Right kidney (tissue), 1 donor: ENCODE data around the gene CCDC88C.

Source experiments
- DNase-seq: peaks from one replicate; pipeline ENCODE4 v3.0.0-alpha.2; 2016

CCDC88C gene

GRCh38 chr14:91288876-91289275 lies 128.7 kb downstream of the CCDC88C start:
- no peak for DNase-seq

- DNase-seq, result peak; percentile 34
These were observed 131.1 kb downstream of the CCDC88C start for GRCh38 chr14:91286530-91286937.

DNA sequence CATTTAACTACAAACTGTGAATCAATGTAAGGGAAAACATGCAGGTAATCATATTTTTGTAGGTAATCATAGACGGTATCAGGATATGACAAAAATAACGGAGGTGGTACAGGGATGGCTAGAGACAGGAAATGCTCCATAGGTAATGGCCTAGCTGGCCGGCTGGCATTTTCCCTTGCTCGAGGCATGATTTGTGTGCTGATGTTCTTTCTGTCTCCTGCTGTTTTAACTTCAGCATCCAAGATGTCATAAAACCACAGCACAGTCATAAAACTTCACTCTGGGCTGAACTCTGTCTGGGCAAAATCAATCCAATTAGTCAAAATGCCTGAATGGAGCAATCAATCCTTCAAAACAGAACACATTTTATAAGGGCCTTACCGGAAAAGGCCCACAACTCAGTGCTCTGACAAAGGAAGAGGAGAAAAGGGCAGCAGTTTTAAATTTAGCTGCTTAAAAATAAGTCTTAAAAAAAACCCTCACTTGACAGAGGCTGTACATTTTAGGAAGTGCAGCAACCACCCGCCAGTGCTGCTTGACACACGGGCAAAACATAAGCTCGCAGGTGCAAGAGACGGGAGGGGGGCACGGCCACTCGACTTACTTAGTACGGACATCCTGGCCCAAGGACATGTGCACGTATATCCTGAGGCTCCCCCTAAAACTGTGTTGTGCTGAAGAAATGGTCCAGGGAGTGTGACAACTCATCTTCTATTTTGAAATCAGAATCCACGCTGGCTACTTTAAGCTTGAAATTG lies 132.7 kb downstream of the CCDC88C start:
- DNase-seq, result peak; percentile 25

DNA sequence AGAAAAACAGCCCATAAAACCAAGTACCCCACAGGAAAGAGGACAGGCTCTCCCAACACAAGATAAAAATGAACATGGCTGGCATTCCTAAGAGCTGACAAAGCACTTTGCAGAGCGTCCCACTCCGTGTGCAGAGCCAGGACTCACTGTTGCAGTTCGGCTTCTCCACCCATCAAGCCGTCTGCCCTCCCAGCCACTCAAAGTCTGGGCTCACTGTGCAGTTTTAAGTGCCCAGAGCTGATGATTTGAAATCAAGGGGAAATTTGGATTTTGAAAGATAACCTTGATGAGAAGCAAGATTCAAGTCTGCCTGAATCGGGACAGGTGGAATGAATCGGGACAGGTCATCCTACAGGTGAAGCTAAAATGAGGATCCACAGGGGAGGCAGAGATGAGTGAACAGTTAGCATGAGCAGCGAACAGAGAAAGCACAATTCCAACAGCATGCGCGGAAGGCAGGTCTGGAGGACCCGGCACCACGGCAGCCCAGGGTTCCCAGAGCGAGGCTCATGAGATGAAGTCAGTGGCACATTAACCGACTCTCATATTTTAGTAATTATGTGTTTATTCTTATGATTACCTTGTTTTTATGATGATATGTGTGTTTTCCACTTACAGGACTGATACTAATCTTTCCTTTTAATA lies 133.4 kb downstream of the CCDC88C start:
- no peak for DNase-seq

GRCh38 chr14:91283666-91284065 lies 134.0 kb downstream of the CCDC88C start:
- no peak for DNase-seq

DNA sequence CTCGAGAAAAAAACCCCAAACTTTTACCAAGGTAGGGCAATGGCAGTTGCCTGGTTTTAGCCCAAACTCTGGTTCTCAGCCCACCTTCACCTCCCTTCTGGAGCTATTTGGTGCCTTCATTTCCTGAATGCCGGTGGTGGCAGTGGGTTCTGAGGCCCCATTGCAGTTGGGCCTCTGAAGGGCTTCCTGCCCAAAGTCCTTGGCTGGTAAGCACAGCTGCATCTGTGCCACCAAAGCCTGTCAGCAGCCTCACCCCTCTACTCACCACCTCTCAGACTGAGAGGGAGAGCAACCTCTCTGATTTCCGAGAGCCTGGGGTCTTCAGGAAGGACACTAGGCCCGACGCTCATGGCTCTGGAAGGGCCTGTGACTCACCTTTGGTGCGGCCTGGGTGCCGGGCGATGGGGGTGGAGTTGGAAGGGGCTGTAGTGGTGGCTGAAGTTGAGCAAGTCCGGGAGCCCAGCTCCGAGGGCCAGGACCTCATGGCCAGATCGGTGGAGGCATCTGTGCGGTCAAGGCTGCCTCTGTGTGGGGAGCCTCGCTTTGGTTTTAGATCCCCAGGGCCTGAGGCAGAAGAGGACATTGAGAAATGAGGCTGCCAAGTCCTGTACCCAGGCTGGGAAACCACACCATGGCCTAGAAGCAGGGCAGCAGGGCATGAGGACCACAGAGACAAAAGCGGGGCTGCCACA lies 134.5 kb downstream of the CCDC88C start:
- DNase-seq, result no peak

- DNase-seq, result no peak
These were observed 136.3 kb downstream of the CCDC88C start for GRCh38 chr14:91281346-91281745.

GRCh38 chr14:91280129-91280528 lies 137.5 kb downstream of the CCDC88C start:
- no peak for DNase-seq

DNA sequence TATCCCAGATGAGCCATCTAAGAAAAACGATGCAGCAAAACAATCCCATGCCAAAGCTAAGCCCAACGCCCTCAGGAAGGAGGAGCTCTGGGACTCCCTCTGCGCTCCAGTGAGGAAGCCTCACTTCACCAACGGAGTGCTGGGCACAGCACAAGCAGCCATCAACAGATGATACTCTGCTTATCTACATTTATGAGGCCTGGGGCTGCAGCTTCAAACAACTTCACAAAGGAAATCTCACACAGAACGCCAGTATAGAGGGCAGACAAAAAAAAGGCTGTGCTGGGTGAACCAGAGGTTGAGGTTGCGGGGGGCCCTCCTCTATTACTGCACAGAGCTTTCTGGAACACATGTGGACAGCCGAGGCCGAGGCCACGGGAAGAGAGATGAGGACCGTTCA lies 138.3 kb downstream of the CCDC88C start:
- DNase-seq, result no peak

DNA sequence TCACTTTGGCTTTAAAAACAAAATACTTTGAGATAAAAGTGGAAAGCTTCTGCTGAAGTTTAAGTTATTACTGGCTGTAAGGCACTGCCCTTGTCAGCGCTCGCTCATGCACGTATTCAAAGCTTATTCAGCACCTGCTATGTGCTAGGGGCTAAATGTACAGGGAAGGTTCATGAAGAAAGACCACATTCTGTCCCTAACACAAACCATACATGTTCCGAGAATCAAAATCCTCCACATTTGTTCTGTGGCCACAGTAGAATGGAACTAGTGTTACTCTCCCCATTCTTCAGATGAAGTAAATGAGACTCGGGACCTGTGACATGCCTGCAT lies 139.3 kb downstream of the CCDC88C start:
- DNase-seq, result no peak

GRCh38 chr14:91277546-91278382 lies 139.9 kb downstream of the CCDC88C start:
- no peak for DNase-seq

DNA sequence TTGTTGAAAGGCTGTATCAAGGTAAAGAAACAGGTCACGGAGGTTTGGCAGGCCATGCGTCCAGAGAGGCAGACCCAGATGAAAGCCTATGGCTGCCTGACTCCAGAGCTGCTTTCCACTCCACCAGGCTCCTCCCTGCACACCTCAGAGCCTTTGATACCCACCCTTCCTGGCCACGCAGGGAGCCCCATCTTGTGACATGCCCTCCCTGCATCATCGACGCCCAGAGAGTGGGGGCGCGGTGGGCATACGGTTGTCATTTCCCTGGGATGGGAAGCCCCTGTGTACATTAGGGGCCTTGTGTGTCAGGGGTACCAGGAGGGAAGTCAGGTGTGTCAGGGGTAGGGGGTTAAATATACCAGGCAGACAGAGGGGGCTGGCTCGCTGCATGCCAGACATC lies 142.8 kb downstream of the CCDC88C start:
- DNase-seq, result no peak

GRCh38 chr14:91273885-91274273 lies 143.7 kb downstream of the CCDC88C start:
- DNase-seq, result no peak

DNA sequence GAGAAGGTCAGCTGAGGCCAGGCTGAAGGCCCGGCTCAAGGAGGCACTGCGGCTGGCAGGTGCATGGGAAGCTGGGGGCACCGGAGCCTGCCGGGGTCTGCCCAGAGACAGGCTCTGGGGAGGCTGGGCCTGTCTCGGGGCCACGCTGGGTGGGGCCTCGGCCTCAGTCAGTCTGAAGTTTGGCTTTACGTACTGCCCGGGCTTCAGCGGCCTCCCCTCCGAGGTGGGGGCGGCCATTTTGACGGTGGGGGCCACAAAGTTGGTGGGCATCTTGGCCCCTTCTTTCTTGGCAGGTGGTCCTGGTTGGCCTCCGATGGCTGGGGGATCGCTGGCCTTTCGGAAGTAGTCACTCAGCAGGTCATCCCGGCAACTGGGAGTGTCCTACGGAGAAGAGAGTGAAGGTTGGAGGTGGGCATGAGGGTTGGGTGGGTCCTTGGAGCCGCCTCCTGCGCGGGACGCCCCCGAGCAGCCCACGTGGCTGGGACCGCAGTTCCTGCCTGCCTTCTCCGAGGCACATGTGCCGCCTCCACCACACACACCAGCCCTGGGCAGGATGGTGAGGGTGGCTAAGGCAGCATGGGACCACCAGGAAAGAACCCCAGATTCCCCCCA lies 144.2 kb downstream of the CCDC88C start:
- no peak for DNase-seq

GRCh38 chr14:91272341-91273272 lies 145.0 kb downstream of the CCDC88C start:
- DNase-seq, result no peak

GRCh38 chr14:91271639-91272038 lies 146.0 kb downstream of the CCDC88C start:
- no peak for DNase-seq

GRCh38 chr14:91270619-91271018 lies 147.0 kb downstream of the CCDC88C start:
- no peak for DNase-seq

- DNase-seq, result no peak
These were observed 147.4 kb downstream of the CCDC88C start for GRCh38 chr14:91270188-91270587.

- no peak for DNase-seq
These were observed 148.3 kb downstream of the CCDC88C start for GRCh38 chr14:91269076-91269991.

DNA sequence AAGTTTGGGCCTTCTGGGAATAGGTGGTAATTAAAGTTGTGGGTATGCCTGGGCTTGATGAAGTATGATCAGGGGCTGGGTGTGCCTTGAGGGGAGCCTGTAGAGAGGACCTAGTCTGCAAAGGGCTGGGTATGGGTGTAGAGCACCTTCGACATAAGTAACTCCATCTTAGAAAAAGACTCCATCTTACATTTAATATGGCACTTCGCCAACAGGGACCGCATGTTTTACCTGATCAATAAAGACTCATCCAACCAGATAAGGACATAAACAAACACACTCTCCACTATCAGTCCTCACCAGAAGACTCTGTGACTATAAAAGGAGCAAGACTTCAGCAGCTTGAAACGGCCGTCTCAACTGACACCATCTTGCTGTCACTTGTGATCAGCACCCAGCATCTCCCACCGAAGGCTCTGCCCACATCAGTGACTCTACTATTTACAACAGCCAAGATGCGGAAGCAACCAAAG lies 149.6 kb downstream of the CCDC88C start:
- no peak for DNase-seq
